Measurements from ENCODE around the gene MICAL3.

GRCh38 chr22:18010266-18010665, 14.1 kb downstream of the MICAL3 start:
- TF ChIP-seq CTCF (IDR thresholded peaks at IDR 0.05) = no peak
- no peak for TF ChIP-seq POLR2A (IDR thresholded peaks at IDR 0.05)
